Measurements from ENCODE around the gene TIGD1.

Gene TIGD1

DNA sequence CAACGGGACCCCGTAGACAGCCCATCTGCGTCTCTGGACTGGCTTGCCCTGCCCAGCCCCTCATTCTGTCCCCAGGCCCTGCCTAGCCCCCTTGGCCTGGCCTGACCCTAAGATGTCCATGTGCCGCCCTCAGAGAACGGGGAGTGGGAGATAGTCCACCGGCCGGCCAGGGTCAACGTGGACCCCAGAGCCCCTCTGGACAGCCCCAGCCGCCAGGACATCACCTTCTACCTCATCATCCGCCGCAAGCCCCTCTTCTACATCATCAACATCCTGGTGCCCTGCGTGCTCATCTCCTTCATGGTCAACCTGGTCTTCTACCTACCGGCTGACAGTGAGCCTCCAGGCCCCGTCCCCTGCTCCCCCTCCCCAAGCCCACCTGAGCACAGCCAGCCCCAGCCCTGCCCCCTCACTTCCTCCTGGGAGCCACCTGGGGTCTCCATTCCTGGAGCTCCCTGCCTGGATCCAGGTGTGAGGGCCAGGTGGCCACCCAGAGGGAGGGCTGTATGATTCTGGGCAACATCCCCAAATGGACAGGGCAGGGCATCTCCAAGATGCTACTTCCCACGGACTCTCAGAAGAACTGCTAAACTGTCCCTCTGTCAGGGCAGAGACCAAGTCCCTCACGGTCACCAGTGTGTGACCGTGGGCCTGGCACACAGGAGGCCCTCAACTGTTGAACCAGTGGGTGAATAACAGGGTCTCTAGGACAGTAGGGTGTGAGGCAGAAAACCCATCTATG is 20.4 kb downstream of the TIGD1 start:
- Histone ChIP-seq H3K4me1 (peaks cover 13% of the 10 kb centered on the region), H3K4me3 (ENCODE audit: low read depth, low read length) (no peak overlapping the region)

DNA sequence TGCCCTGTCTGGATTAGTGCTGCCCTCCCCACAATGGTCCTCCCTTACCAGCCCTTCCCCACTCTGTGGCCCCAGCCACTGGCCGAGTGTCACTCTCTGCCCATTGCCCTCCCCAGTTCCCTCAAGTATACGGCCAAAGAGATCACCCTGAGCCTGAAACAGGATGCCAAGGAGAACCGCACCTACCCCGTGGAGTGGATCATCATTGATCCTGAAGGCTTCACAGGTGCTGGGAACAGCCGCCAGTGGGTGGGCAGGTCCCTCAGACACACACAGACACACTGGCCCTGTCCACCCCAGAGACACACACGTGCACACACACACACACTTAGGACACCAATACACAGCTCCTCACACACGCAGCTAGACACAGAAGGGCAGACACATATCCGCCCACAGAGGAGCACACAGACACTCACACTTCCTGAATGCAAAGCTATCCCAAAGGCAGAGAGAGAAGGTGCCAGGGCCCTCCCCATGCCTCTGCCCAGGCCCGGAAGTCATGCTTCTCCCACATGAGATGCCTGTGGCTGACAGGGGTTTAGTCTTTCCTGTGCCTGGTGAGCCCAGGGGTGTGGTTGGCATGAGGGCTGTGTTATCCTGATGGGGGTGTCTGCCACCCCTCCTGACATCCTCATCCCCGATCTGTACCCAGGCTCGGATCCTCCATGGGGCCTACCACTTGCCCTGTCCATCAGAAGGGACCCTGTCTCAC is 21.5 kb downstream of the TIGD1 start:
- Histone ChIP-seq H3K4me1 (peaks cover 13% of the 10 kb centered on the region), H3K36me3 (no peaks in the 10 kb centered on the region), H3K4me3 (ENCODE audit: low read depth, low read length) (no peak overlapping the region), H3K9me3 (no peaks in the 10 kb centered on the region), H3K27me3 (peaks cover 4% of the 10 kb centered on the region)
- TF ChIP-seq CTCF (IDR thresholded peaks at IDR 0.05; ENCODE audit: low read depth, low read length) = no peak
- DNase-seq = no peak

More for the DNA sequence above, 20.4 kb downstream of the TIGD1 start:
- no peaks in the 10 kb centered on the region for H3K27me3 ChIP-seq
- no peak for TF ChIP-seq CTCF (IDR thresholded peaks at IDR 0.05; ENCODE audit: low read depth, low read length)
- no peak for DNase-seq
- no peaks in the 10 kb centered on the region for H3K36me3 ChIP-seq
- no peaks in the 10 kb centered on the region for H3K9me3 ChIP-seq

DNA sequence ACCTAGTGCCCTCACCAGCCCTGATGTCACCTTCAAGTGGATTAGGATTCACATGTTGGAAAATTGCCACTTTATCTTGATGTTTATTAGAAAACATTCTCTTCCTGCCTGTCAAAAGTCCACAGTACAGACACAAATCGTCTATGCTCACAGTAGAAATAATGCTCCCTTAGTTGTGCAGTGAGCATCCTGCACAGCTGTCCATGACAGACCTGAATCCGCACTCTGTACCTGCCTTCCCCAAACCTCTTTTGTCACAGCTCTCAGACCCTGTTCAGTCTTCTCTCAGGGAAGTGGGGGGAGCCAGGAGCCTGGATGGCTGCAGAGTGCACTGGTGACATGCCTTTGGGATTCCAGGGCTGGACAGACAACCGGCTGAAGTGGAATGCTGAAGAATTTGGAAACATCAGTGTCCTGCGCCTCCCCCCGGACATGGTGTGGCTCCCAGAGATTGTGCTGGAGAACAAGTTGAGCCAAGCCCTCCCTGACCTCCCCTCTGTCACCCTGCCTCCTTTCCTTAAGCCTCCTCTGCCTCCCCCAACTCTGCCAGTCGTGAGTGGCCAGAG is 22.4 kb downstream of the TIGD1 start:
- H3K9me3 ChIP-seq = no peaks in the 10 kb centered on the region
- H3K36me3 ChIP-seq = no peaks in the 10 kb centered on the region
- no peak for TF ChIP-seq CTCF (IDR thresholded peaks at IDR 0.05; ENCODE audit: low read depth, low read length)
- DNase-seq = no peak
- H3K4me1 ChIP-seq = peaks cover 10% of the 10 kb centered on the region
- H3K4me3 ChIP-seq (ENCODE audit: low read depth, low read length) = no peak overlapping the region
- H3K27me3 ChIP-seq = peaks cover 13% of the 10 kb centered on the region

- DNase-seq = no peak
- Histone ChIP-seq H3K9me3 (no peaks in the 10 kb centered on the region), H3K27me3 (peaks cover 21% of the 10 kb centered on the region), H3K4me3 (ENCODE audit: low read depth, low read length) (no peak overlapping the region), H3K36me3 (no peaks in the 10 kb centered on the region), H3K4me1 (peaks cover 6% of the 10 kb centered on the region)
- TF ChIP-seq CTCF (IDR thresholded peaks at IDR 0.05; ENCODE audit: low read depth, low read length) = no peak
These were observed 23.9 kb downstream of the TIGD1 start for GRCh38 chr2:232526372-232526941.

- peaks cover 21% of the 10 kb centered on the region for H3K27me3 ChIP-seq
- no peak for TF ChIP-seq CTCF (IDR thresholded peaks at IDR 0.05; ENCODE audit: low read depth, low read length)
- H3K4me1 ChIP-seq = peaks cover 6% of the 10 kb centered on the region
- H3K4me3 ChIP-seq (ENCODE audit: low read depth, low read length) = no peak within 1 kb of the TSS
- H3K9me3 ChIP-seq = no peaks in the 10 kb centered on the region
- no peaks in the 10 kb centered on the region for H3K36me3 ChIP-seq
- peak; percentile 65 for DNase-seq
These were observed 24.5 kb downstream of the TIGD1 start, which contains the start of gene CHRND for GRCh38 chr2:232525791-232526371. TSS of gene CHRND (plus strand) at chr2:232526160. CDS start at chr2:232526216, 56 bp downstream.
